Left ventricle myocardium inferior (tissue), 1 donor: ENCODE results near the gene LNX1. TPM values are rescaled to one million over a fixed set of nuclear protein-coding genes. Genes with fewer than 3 reads are reported as not detected.
"Not testable (repeated sequence)": the region's sequence is repeated elsewhere in the genome, so short reads cannot be mapped to it uniquely, and the experiment has no call there.

ENCODE experiments used
- DNase-seq: peaks from one replicate; pipeline ENCODE4 v3.0.0-alpha.2; 2020
- H3K27ac ChIP-seq: fragments of 200-600 bp; replicated peaks from 2 replicates; pipeline ENCODE4 v1.8.0; 2021
- H3K27me3 ChIP-seq: fragments of 200-600 bp; 2 replicates; pipeline ENCODE4 v1.8.0; 2021; ENCODE audit warnings: low read depth
- H3K36me3 ChIP-seq: fragments of 200-600 bp; 2 replicates; pipeline ENCODE4 v1.8.0; 2021
- H3K4me1 ChIP-seq: fragments of 200-600 bp; 2 replicates; pipeline ENCODE4 v1.8.0; 2021
- H3K4me3 ChIP-seq: fragments of 200-600 bp; 2 replicates; pipeline ENCODE4 v1.8.0; 2021; ENCODE audit warnings: mild to moderate bottlenecking, moderate library complexity
- H3K9me3 ChIP-seq: fragments of 200-600 bp; replicated peaks from 2 replicates; pipeline ENCODE4 v1.8.0; 2021
- intact Hi-C: fragments of 100-400 bp; cut with micrococcal nuclease; formaldehyde crosslinking; loops from one replicate; pipeline ENCODE4 v1.11.0; 2022
- total RNA-seq: library from RNA; stranded (reverse); fragmentation: NEBNext Ultra II Directional; extraction: Animal tissue kit (Norgen Biotek cat#: 25700); gene quantifications from one replicate; pipeline ENCODE4 v1.2.1, GENCODE V29; 2021
- TF ChIP-seq, protein P1 (sequence below): fragments of 200-600 bp; IDR thresholded peaks from 2 replicates; pipeline ENCODE4 v1.8.0; 2021; ENCODE audit warnings: antibody characterized with exemption, mild to moderate bottlenecking, borderline replicate concordance
- donor health status: DM: no; HTN: yes; CAD: no; lungs with severe emphysema.

The LNX1 gene
- total RNA-seq, 1 donor from 2014 or later, result 9.5 TPM

DNA sequence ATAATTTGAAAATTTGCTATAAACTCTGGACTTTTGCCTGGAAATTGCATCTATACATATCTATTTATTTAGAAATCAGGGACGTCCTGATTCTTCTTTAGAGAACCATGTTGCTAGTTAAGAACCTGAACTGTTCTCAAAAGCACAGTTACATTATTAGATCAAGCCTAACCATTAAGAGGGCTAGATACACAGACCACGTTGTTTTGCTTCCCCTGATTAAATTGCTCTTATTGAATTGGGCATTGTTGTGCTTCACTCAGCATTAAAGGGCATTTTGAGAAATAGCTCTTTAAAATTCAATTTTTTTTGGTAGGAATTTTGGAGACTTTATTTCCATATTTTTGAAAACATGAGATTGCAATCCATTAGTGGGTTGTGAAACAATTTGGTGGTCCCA, 169.5 kb downstream of the LNX1 start:
- H3K4me3 ChIP-seq, result no peak overlapping the region
- no peak overlapping the region for H3K27ac ChIP-seq
- intact Hi-C loops, result no loop called here
- H3K9me3 ChIP-seq, result no peaks in the 10 kb centered on the region
- peaks cover 5% of the 10 kb centered on the region for H3K36me3 ChIP-seq
- TF ChIP-seq, protein P1, sequence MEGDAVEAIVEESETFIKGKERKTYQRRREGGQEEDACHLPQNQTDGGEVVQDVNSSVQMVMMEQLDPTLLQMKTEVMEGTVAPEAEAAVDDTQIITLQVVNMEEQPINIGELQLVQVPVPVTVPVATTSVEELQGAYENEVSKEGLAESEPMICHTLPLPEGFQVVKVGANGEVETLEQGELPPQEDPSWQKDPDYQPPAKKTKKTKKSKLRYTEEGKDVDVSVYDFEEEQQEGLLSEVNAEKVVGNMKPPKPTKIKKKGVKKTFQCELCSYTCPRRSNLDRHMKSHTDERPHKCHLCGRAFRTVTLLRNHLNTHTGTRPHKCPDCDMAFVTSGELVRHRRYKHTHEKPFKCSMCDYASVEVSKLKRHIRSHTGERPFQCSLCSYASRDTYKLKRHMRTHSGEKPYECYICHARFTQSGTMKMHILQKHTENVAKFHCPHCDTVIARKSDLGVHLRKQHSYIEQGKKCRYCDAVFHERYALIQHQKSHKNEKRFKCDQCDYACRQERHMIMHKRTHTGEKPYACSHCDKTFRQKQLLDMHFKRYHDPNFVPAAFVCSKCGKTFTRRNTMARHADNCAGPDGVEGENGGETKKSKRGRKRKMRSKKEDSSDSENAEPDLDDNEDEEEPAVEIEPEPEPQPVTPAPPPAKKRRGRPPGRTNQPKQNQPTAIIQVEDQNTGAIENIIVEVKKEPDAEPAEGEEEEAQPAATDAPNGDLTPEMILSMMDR, result no peak
- H3K4me1 ChIP-seq, result peaks cover 5% of the 10 kb centered on the region
- DNase-seq, result no peak
- H3K27me3 ChIP-seq, result no peaks in the 10 kb centered on the region

DNA sequence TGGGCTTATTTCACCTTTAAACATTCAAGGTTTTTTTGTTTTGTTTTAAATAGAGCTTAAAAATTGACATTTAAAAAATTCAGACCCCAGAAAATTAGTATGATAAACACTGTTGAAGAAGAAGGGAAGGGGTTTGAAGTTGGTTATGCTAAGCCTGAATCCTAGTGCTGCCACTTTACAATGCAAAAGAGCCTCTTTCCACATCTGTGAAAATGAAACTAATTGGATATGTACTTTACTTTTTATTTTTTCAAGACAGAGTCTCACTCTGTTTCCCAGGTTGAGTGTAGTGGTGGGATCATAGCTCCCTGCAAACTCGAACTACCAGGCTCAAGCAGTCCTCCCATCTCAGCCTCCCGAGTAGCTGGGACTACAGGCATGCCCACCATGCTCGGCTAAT, 172.1 kb downstream of the LNX1 start:
- no peak overlapping the region for H3K27ac ChIP-seq
- TF ChIP-seq, protein P1, result no peak

DNA sequence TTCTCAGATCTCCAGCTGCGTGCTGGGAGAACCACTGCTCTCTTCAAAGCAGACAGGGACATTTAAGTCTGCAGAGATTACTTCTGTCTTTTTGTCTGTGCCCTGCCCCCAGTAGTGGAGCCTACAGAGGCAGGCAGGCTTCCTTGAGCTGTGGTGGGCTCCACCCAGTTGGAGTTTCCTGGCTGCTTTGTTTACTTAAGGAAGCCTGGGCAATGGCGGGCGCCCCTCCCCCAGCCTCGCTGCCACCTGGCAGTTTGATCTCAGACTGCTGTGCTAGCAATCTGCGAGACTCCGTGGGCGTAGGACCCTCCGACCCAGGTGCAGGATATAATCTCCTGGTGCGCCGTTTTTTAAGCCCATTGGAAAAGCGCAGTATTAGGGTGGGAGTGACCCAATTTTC, 181.8 kb downstream of the LNX1 start:
- intact Hi-C loops, H3K4me3 ChIP-seq, H3K27me3 ChIP-seq, H3K27ac ChIP-seq, DNase-seq: not testable (repeated sequence)
- peaks cover 16% of the 10 kb centered on the region for H3K36me3 ChIP-seq
- H3K4me1 ChIP-seq, result peaks cover 27% of the 10 kb centered on the region
- H3K9me3 ChIP-seq, result peaks cover 17% of the 10 kb centered on the region

More for the DNA sequence above, 172.1 kb downstream of the LNX1 start:
- peaks cover 11% of the 10 kb centered on the region for H3K36me3 ChIP-seq
- intact Hi-C loops, result no loop called here
- H3K4me1 ChIP-seq, result peaks cover 13% of the 10 kb centered on the region
- no peaks in the 10 kb centered on the region for H3K9me3 ChIP-seq
- no peak for DNase-seq
- no peaks in the 10 kb centered on the region for H3K27me3 ChIP-seq
- no peak overlapping the region for H3K4me3 ChIP-seq

Other genes starting within 250 kb of the LNX1 start
- 9.3 TPM for gene SCFD2, start 225.4 kb downstream of the LNX1 start, total RNA-seq
- gene FIP1L1, start 213.8 kb downstream of the LNX1 start, total RNA-seq, result 29.7 TPM